NCI-H524 treated with DMSO at 0.1 percent for 48 hours (cell line): ENCODE measurements around the gene MAP4K2.

Source experiments
- DNase-seq: peaks from one replicate; lab custom pipeline; 2025; lab: John Stamatoyannopoulos, UW

Gene MAP4K2

DNA sequence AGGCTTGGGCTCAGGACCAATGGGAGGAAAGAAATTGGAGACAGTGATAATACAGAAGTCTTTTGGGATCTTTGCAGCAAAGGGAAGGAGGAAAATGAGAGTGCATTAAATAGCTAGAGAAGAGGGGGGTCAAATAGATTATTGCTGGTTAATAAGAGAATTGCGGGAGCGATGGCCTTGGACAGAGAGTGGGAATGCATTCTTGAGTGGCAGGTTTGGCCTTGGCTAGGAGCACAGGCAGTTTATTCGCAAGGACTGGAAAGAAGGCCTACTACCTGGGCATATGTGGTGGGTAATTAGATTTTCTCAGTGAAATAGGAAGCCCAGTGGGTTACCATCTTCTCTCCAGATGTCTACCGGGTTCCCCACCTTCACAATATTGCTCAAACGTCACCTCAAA is 10.8 kb upstream of the MAP4K2 start:
- no peak for DNase-seq

DNA sequence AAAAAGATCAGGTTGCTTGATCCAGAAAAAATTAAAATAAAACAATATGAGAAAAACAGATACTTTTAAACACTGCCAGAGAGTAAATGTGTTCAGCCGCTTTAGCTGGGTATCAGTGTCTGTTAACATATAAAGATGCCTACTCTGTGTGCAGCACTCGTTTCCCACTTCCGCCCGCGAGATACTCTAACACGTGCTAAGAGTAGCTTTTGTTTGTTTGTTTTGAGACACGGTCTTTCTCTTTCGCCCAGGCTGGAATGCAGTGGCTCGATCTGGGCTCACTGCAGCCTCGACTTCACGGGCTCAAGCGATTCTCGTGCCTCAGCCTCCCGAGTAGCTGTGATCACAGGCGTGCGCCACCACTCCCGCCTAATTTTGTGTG is 7.9 kb upstream of the MAP4K2 start:
- no peak for DNase-seq

DNA sequence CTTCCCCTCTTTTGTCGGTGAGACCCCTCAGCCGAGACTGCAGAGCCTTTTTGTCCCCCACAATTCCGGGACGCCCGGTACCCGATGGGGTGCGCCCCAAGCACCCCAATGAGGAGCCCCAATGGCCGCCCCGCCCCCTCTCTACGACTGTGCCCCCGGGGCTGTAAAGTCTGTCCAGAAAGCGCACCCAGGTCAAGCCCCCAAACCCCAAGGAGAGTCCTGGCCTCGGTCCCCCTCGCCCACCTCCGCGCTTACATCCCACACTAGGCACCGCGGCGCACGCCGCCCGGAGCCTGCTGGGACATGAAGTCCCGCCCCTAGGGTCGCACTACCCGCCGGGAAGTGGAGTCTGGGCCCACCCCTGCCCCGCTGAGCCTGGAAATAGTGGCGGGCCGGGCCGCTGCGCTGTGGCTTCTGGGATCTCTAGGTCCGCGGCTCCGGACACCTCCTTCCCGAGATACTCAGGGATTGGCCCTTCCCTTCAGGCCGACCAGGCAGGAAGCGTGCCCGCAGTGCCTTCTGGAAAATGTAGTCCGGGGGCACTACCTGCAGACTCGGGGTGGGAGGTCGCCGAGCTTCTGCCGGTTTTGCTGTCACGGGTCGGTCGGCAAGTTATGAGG is 7.4 kb upstream of the MAP4K2 start, which contains the start of gene MEN1:
Gene MEN1 (minus strand): TSS at position 281 of the 620 bp plus-strand sequence. CDS start 442 bp downstream, outside the sequence.
- DNase-seq, result peak; percentile 79

DNA sequence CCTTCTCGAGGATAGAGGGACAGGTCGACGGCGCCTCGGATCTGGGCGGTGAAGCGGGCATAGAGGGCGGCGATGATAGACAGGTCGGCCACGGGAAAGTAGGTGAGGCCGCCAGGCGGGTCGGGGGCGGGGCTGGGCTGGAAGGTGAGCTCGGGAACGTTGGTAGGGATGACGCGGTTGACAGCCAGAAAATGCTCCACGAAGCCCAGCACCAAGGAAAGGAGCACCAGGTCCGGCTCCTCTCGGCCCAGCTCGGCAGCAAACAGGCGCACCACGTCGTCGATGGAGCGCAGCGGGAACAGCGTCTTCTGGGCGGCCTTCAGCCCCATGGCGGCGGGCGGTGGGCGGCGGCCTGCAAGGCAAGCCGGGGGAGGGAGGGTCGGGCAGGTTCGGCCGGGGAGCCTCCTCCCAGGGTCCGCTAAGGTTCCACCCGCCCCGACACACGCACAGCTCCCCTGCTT is 6.8 kb upstream of the MAP4K2 start:
- DNase-seq, result no peak

DNA sequence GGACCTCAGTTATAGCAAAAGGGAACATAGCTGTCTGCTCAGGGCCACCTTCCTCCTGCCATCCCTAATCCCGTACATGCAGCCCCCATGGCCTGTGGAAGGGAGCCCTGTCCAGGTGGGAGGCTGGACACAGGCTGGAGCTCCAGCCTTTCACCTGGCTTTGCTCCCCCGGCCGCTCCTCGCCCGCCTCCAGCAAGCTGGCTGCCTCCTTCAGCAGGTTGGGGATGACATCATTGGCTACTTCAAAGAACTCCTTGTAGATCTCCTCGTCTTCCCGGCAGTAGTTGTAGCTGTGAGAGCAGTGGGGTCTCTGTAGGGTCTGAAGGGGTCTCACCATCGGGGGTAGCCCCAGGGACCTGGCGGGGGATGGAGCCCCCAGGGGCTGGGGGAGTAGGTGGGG is 2.5 kb upstream of the MAP4K2 start:
- DNase-seq, result no peak

DNA sequence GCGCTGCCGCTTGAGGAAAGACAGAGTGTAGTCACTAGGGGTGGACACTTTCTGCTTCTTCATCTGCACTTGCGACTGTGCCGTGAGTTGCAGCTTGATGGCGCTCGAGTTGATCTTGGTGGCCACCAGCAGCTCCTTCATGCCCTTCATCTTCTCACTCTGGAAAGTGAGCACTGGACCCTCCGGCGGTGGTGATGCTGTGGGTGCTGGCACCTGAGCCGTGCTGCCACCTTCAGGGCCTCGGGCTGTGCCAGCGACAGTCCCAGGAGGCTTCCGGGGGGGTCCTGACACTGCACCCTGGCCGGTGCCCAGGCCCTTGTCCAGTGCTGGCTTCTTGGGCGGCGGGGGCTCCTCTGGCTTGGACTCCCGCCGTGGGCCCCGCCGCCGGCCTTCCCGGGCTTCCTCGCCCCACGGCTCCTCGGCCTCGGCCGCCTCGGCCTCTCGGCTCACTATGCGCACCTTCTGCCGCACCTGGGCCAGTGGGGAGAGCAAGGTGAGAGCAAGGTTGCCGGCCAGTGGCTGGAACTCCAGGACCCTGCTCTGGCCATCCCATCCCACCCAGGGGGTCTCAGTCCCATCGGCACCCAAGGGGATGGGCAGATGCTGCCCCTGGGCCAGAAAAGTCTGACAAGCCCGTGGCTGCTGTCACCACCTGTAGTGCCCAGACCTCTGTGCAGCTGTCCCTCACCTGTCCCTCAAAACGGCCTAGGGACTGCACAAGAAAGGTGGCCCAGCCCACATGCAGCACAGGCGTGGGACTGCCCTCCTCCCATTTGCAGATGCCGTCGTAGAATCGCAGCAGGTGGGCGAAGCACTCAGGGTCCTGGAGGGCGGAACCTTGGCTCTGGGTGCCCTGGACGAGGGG is 1.6 kb upstream of the MAP4K2 start:
- no peak for DNase-seq

DNA sequence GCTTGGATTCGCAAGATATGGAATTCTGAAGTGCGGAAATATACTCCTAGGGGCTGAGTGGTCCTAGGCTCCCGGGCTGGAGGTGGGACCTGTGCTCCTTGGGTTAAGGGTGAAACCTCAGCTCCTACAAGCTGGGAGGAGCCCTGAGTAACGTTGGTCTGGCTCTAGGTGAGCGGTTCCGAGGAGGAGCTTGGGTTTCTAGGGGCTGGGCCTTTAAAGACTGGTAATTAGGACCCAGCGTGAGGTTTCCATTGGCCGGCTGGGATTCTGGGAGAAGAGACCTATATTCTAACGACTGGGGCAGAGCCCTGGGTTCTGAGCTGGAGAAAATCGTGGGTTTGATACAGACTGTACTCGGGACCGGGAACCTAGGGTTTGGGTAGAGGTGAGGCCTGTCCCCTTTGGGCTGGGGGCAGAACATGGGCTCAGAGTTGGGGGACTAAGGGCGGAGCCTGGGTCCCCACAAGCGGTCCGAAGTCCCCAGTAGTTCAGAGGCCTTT is 882 bp upstream of the MAP4K2 start:
- DNase-seq, result no peak

DNA sequence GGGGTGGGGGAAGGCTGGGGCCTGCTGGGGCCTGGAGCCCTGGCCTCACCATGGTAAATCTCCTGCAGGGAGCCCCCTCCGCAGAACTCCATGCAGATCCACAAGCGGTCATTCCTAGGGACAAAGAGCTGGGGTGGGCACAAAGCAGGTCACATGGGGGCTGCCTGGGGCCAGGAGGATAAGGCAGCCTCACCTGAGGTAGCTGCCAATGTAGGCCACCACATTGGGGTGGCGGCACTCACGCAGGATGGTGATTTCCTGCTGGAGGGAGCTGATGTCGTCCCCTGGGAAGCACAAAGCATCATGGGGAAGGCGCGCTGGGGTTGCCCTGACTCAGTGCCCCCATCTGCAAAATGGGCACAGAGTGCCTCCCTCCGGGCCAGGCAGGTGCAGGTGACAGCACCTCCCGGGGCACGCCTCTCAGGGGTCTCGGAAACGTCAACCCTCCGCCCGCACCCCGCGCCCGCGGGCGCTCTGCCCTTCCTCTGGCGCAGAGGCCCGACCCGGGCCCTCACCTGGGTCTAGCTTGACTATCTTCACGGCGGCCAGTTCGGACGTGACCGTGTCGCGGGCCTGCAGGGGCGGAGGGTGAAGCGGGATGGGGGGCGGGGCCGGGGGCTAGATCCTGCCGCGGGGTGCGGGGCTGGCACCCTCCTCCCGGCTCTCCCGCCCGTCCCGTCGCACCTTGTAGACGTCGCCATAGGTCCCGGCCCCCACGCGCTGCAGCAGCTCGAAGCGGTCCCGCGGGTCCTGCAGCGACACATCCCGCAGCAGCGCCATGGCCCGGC is 450 bp downstream of the MAP4K2 start:
- no peak for DNase-seq

DNA sequence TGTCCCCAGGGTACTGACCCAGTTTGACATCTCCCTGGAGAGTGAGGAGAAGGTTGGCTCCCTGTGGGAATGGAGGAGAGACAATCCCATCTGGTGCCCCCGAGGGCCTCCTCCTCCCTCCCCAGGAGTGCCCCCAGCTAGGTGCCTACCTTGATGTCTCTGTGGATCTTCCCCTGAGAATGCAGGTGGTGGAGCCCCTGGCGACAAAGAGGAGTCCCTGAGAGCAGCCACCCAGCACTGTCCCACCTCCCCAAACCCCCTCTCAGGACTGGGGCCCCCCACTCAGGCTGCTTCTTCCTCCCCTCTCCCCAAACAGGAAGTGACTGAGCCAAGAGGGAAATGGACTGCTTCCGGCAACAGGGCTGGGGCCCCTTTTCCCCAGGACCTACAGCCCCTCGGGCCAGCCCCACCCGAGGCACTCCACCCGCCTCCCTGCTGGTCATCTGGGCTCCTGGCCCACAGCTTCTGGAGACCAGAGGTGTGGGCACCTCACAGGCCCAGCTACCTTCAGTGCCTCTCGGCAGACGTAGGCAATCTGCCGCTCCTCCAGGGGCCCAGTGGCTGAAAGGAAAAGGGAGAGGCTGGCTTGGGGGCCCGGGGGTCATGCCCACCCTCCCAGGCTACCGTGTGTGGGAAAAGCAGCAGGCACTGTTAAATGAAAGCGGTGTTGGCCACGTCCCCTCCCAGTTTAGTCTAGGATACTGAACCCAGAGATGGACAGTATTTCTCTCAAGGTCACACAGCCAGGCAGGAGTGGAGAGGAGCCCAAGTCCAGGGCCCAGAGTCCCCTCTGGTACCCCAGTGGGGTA is 1.2 kb downstream of the MAP4K2 start:
- no peak for DNase-seq

DNA sequence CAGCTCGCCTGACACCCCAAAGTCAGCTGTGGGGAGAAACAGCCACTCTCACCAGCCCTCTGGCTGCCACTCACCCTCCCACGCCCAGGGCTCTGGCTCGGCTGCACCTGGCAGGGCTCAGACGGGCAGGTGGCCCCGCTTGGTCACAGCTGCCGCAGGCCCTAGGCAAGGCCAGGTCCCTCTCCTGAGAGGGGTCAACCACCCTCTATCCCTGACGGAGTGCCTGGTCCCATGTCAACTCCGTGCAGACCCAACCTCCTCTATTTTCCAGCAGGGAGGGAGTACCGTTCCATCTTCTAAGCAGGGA is 1.9 kb downstream of the MAP4K2 start:
- no peak for DNase-seq

DNA sequence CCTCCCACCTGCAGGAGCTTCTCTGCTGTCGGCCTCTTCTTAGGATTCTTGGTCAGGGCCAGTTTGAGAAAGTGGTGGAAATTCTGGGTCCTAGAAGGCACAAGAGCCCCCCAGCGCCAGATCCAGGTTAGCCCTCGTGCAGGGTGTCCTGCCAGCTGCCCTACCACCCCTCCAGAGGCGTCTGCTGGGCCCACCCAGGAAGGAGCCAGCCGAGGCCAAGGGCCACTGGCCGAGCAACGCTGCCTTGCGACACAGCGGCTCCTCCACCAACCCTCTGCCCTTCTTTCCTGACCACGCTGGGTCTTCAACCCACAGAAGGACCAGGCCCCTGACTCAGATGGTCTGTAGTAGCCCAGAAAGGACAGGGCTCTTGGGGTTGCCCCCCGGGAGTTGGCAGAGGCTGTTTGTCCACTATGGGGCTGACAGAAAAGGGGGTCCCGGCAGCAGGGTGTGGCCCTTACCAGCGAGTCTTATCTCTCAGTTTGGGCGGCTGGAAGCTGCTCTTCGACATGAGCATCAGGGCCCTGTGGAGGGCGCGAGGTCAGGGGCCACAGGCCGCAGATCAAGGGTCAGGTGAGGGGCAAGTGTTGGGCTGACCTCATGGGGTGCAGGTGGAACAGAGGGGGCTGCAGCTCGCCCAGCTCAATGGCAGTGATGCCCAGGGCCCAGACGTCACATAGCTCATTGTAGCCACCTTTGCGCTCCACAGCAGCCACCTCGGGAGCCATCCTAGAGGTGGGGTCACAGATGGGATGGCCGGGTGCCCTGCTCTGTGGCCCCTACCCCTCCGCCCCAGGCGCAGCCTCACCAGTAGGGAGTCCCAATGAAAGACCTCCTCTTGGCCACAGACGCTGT is 2.5 kb downstream of the MAP4K2 start:
- no peak for DNase-seq

DNA sequence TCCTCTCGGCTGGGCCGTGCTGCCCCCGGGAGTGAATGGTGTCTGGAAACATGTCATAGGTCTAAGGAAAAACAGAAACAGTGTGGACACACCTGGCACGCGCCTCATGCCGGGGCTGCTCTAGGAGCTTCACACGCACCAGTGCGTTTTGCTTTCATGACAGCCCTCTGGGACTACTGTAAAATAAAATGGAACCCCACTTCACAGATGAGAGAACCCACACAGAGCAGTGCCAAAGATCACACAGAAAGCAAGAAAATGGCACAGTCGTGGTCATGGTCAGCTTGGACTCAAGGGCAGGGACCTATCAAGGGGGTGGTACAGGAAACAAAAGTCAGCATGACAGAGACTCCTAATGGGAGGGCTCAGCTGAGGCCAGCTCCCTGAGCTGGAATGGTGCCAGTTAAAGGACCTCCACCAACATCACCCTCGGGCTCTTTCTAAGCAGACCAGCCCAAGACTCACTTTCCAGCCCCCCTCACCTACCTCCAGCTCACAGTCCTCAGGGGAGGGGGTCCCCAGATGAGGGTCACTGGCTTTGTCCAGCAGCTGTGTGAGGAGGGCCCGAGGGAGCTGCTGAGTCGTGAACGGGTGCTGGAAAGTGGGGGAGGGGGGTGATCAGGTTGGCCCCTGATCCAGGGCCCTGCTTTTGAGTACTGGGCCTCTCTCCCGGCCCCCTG is 3.3 kb downstream of the MAP4K2 start:
- no peak for DNase-seq

DNA sequence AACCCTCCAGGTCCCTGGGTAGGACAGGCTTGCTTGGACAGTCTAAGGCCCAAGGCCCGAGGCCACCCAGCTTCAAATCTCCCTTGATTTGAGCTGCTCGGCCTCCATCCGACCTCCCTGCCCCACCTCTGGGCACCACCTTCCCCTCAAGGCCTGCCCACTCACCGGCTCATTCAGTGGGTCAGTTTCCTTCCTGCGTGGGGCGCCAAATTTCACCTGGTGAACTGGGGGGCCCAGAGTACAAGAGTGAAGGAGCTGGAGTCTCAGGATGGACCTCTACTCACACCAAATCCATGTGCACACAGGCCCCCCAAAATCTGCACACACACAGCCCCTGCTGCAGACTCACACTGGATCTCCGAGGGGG is 3.8 kb downstream of the MAP4K2 start:
- no peak for DNase-seq

DNA sequence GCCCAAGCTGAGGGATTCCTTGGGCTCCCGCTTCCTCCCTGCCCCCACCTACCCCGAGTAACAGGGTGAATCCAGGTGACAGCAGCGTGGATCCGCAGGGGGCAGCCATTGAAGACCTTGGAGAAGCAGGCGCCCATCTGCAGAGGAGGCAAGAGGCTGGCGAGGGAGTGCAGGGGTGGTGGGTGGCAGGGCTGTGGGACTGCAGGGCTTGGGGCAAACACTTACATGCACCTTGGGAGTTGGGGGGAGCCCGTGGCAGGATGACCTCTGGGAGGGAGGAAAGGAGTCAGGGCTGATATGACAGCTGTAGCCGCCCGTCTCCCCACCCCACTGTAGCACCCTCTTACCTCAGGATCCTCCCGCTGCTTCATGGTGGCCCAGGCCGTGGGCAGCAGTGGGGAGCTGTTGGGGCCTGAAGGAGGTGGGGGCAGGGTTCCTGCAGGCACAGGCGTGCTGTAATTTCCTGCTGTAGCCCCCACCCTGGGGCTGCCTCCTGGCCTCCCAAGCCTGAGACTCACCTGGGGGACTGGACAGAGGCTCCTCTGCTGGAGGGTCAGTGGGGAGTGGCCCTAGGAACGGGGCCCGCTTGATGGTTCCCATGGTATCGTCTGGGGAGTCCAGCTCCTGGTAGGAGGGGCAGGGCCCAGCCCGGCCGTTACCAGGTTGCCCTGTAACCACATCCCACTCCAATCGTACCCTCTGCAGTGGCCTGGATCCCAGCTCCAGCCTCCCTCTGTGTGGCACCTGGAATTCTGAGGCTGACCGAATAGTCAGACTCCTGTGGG is 6.1 kb downstream of the MAP4K2 start:
- DNase-seq, result no peak

DNA sequence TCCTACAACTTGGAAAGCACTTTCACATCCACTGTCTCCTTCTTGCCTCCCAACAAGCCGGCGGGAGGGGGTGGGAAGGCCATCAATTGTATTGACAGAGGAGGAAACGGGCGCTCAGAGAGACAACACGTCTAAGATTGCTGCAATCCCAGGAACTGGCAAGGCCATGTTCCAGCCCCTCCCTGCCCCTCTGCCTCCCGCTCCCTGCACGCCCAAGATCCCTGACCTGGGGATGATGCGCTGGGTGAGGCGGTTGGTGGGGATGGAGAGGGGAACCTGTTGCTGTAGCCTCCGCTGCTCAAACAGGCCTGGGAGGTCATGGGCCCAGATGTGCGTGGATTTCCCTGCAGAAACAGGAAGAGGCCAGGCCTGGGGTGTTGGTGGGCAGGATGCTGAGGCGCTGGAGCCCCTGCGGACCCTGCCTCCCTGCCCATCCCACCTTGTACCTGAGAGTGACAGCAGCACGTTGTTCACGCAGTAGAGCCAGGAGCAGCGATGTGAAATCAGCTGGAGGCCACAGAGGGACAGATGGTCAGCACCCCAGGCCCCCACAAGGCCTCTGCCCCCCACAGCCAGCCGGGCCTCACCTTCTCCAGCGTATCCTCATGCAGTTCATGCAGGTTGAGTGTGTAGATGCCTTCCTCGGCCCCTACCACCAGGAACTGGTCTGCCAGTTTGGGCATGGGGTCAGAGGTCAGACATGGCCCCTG is 6.8 kb downstream of the MAP4K2 start:
- DNase-seq, result no peak

DNA sequence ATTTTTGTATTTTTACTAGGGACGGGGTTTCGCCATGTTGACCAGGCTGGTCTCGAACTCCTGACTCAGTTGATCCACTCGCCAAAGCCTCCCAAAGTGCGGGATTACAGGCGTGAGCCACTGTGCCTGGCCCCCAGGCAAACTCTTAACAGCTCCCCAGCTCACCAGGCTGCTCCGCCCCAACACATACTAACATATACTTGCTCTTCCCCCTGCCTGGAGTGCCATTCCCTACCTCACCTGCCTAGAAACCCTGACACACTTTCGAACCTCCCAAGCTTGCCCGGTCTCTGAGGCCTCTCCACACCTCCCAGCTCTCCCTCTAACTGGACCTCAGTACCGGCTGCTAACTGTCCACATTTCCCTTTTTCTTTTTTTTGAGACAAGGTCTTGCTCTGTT is 8.5 kb downstream of the MAP4K2 start:
- no peak for DNase-seq

DNA sequence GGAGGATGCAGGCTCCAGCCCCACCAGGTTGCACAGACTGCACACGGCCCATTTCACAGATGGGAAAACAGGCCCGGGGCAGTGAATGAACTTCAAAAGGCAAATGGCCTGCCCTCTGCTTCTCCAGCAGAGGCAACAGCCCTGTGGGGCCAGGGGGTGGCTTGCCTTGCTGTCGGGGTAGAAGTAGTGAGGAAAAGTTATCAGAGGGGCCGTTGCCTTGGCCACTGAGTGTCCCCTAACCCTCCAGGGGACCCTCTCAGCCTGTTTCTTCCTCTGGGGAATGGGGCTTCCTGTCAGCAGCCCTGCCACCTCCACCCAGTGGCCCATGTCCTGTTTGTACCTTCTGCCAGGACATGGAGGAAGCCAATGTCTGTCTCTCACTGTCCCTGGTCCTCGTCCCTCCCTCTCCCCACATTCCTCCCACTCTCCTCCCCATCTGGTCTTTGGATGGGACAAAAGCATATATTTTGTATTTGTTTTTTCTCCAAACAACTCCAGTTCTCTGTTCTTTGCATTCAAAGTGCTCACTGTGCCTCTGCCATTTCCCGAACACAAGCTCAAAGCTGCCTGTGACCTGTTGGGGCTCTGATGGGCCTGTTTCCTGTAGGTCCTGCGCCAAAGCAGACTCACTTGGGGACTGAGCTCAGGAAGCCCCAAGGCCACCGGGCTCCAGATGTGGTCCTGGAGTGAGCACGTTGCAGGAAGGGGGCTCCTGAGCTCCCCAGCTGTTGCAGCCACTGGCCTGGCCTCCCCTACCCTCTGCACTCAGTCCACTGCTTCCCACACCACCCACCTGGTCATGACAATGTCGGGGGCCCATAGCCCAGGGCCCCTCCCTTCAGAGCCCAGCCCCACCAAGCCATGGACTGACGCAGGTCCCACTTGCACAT is 9.5 kb downstream of the MAP4K2 start:
- no peak for DNase-seq

DNA sequence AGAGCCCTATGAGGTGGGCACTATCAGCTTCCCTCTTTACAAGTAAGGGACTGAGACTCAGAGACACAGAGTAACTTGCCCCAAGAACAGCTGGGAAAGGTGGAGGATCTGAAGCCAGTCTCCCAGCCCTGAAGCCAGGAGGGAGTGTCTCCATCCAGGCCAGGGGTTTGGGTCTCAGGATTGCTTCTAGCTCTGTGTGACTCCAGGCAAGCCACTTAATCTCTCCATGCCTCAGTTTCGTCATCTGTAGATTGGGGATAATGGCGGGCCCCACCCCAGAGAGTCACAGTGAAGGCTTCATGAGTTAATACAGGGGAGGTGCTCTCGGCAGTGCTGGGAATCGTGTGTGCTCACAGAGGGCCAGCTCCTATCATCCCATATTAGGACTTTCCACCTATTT is 10.5 kb downstream of the MAP4K2 start:
- DNase-seq, result no peak
